Measurements from ENCODE around the gene NR1I2. TPM values are rescaled to one million over a fixed set of nuclear protein-coding genes. Genes with fewer than 3 reads are reported as not detected.

NR1I2 gene
- total RNA-seq, 1 experiment from 2014 or later, result 0.07 TPM

DNA sequence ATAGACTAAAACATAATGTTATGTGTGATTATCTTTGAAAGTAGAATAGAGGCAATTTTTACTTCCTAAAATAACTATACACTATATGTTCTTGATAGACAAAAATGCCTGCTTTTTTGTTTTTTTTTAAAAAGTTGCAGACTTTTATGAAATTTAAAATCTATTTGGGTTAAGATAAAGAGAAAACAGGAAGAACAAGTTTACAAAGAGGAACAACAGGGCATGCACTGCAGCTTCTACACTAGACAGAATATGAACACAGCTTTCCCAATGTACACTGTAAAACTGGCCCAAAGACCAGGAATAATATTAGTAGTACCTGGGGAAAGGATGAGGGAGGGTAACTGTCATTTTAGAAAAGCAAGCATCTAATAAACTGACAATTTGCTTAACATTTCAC lies 53.7 kb downstream of the NR1I2 start:
- H2AFZ ChIP-seq (ENCODE audit: low read depth, low read length, poor library complexity, severe bottlenecking), result no peak overlapping the region
- no peaks in the 10 kb centered on the region for H3K4me1 ChIP-seq (ENCODE audit: control insufficient read depth in 1 of 2, insufficient read depth in 2 of 2, low read length in 2 of 2)
- no peaks in the 10 kb centered on the region for H3K9me3 ChIP-seq (ENCODE audit: control insufficient read depth in 1 of 2, insufficient read depth in 1 of 2, low read depth in 1 of 2, low read length in 2 of 2)
- H3K9me2 ChIP-seq (ENCODE audit: insufficient read depth), result no peaks in the 10 kb centered on the region
- H3K4me2 ChIP-seq (ENCODE audit: low read length), result no peak overlapping the region
- no peaks in the 10 kb centered on the region for H3K79me2 ChIP-seq (ENCODE audit: insufficient read depth, low read length)
- POLR2A ChIA-PET, result no interaction called here
- no peaks in the 10 kb centered on the region for H4K20me1 ChIP-seq (ENCODE audit: insufficient read depth)
- RAD21 ChIA-PET (ENCODE audit: low non-redundant PET in 1 of 2, low total read pairs in 2 of 2, uncharacterized antibody in 2 of 2, unreplicated experiment in 2 of 2), result no interaction called here
- no TSS peak for BruUV-seq (replicated peaks)
- CTCF ChIA-PET, result no interaction called here
- no peak for TF ChIP-seq CTCF (IDR thresholded peaks at IDR 0.05 in 2 of 3, conservative IDR thresholded peaks at IDR 0.05 in 1 of 3; ENCODE audit: borderline replicate concordance in 1 of 3, insufficient read depth in 1 of 3, low read depth in 2 of 3, low read length in 2 of 3)
- no peak for TF ChIP-seq JUND (IDR thresholded peaks at IDR 0.05)
- no peak for TF ChIP-seq REST (IDR thresholded peaks at IDR 0.05; ENCODE audit: low read depth)
- TF ChIP-seq, protein P1, sequence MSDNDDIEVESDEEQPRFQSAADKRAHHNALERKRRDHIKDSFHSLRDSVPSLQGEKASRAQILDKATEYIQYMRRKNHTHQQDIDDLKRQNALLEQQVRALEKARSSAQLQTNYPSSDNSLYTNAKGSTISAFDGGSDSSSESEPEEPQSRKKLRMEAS (IDR thresholded peaks at IDR 0.05), result no peak
- TF ChIP-seq ZBTB33 (IDR thresholded peaks at IDR 0.05; ENCODE audit: extremely low read depth, insufficient replicate concordance, low read length), result no peak
- no peak for TF ChIP-seq ZNF274 (IDR thresholded peaks at IDR 0.05; ENCODE audit: low read depth, low read length)
- no peak for TF ChIP-seq ATF3 (IDR thresholded peaks at IDR 0.05)
- no peak for TF ChIP-seq EZH2phosphoT487 (IDR thresholded peaks at IDR 0.05; ENCODE audit: borderline replicate concordance)
- DNase-seq (ENCODE audit: low read depth, low spot score), result no peak
- intact Hi-C loops (cut with micrococcal nuclease), result no loop called here
- no peak overlapping the region for H3K9ac ChIP-seq (ENCODE audit: low read length)
- no peak overlapping the region for H3K4me3 ChIP-seq (replicated peaks in 1 of 2; ENCODE audit: low read depth in 1 of 2, low read length in 2 of 2)
- ATAC-seq, result no peak
- no peaks in the 10 kb centered on the region for H3K27me3 ChIP-seq (ENCODE audit: insufficient read depth, low read length)
- no peak overlapping the region for H3K27ac ChIP-seq (ENCODE audit: low read depth, low read length)
- no peaks in the 10 kb centered on the region for H3K36me3 ChIP-seq (ENCODE audit: control insufficient read depth in 1 of 2, insufficient read depth in 2 of 2, low read length in 2 of 2)

Data from HCT116 (cell line).